ENCODE data around the gene TRAPPC10.
A peak's percentile ranks its signal among the peaks of the same experiment; 100 is the strongest.

The TRAPPC10 gene
- 78.5 to 107 (median 94.8) reads per million in 18 experiments for total RNA-seq

- peak; percentile 85 to 92 for DNase-seq
Observed at GRCh38 chr21:44011579-44012473, at the start of gene TRAPPC10. Gene TRAPPC10 (plus strand): TSS chr21:44012309. CDS start chr21:44012494, 185 bp downstream.

DNA sequence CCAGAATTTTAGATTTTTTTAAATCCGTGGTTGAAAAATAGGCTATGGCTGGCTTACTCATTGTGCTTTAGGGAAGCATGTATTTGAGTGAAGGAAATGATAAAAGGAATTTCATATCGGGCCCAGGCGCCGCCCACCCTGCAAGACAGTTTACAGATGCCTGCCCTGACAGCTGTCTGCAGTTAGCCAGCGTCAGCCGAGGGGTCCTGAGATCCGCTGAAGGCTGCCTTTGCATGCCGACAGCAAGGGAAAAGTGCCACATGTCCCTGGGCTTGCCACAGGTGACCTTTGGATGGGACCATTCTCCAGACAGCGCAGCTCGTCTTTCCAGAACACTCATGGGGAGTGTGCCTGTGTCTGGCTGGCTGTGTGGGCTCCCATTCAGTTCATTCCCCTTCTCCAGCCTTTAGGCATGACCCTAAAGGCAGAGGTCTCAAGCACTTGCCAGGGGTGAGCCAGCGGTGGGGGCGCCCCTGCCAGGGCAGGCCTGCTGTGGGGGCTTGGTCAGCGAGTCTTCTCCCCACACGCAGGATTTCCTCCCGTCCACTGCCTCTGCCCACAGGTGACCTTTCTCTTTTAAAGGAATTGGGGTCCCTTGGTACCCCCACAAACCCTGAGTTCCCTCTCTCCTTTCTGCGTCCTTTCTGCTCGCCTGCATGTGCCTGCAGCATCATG is 46.1 kb upstream of the TRAPPC10 start:
- no peak for DNase-seq

DNA sequence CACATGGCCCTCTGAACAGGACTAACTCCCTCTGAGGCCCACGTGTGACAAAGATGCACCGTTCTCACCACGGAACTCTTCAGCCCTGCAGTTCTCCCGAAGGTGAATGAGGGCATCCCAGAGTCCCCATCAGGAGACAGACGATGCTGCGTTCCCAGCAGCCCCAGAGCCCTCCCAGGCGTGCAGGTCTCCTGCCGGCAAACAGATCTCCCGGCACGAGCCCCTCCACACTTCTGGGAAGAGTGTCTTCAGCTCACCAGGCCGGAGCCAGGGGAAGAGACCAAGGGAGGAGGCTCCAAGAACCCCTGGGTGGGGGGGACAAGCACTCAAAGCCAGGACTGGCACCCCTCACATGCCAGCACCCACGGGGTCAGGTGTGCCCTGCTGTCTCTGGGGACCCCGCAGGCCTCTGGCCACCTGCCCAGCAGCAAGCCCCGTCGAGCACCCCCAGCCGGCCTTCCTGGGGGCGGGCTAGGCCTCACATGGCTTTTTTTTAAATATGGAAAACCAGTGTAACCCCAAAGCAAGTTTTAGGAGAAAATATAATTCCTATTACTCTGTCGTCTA is 45.1 kb upstream of the TRAPPC10 start:
- no peak for DNase-seq

DNA sequence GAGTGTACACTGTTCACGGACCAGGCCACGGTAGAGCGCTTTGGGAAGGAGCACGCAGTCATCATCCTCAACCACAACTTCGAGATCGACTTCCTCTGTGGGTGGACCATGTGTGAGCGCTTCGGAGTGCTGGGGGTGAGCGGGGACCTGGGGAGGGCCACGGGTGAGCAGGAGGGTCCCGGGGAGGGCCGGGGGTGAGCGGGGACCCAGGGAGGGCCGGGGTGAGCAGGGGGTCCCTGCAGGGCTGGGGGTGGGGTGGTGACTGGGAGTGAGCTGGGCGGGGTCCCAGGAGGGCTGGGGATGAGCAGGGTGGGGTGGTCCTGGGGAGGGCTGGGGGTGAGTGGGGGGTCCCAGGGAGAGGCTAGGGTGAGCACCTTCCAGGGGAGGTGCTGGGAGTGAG is 44.1 kb upstream of the TRAPPC10 start:
- peak in 1 of 2 donors; percentile 12 for DNase-seq

- no peak for DNase-seq
Observed at GRCh38 chr21:43968410-43969114, 43.5 kb upstream of the TRAPPC10 start.

DNA sequence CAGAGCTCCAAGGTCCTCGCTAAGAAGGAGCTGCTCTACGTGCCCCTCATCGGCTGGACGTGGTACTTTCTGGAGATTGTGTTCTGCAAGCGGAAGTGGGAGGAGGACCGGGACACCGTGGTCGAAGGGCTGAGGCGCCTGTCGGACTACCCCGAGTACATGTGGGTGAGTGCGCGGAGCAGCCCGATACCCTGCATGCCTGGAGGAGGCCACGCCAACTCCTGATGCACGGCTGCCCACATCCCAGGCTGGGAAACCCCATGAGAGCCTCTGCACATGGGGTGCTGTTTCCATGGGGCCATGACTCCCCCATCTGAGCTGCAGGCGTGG is 43.0 kb upstream of the TRAPPC10 start:
- DNase-seq = no peak

GRCh38 chr21:43970551-43970950 is 41.6 kb upstream of the TRAPPC10 start:
- DNase-seq = no peak

GRCh38 chr21:43971201-43971991 is 40.7 kb upstream of the TRAPPC10 start:
- peak; percentile 17 to 55 for DNase-seq

GRCh38 chr21:43971992-43972255 is 40.2 kb upstream of the TRAPPC10 start:
- no peak for DNase-seq

DNA sequence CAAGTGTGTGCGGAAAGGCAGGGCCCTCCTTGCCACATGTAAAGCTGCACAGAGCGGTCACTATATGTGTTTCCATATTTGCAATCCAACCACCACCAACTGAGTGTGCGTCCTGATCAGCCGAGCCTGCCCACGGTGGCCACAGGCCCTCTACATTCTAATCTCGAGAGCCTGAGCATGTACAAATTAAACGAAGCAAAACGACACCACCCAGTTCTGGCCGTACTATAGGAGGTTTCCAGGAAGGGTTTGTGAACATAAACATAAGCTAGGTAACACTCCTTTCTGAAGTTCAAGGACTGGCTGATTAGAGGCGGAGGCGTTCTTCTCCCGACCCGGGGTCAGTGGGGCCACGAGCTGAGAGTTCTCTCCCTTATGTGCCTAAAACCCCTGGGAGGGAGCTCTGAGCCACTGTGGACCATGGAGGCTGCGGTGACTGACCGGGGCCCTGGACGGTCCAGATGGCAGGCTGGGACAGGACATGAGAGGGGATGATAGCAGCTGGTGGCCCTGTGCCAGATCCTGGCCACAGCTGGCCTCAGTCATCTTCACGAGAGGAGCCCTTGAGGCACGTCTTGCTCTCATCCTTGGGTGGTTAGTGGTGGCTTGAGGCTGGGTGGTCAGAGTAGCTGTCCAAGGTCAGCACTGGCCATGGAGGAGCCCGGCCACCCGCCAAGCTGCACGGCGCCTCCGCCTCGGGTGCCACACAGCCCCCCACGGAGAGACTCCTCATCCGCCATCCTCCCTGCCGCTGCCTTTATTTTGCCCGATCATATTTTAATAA is 39.1 kb upstream of the TRAPPC10 start:
- DNase-seq = no peak

DNA sequence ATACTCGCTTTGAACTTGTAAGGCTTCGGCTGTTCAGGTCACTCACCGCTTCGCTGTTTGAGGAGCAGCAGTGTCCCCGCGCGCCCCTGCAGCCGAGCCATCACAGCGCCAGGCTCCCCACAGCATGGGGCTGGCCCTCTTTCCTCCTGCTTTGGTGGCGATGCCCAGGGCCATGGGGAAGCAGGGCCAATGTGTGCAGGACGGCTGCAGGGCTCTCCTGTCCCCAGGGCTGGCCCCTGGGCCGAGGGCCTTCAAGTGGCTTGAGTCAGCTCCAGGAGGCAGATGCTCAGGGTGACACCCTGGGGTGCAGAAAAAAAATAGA is 38.5 kb upstream of the TRAPPC10 start:
- no peak for DNase-seq

DNA sequence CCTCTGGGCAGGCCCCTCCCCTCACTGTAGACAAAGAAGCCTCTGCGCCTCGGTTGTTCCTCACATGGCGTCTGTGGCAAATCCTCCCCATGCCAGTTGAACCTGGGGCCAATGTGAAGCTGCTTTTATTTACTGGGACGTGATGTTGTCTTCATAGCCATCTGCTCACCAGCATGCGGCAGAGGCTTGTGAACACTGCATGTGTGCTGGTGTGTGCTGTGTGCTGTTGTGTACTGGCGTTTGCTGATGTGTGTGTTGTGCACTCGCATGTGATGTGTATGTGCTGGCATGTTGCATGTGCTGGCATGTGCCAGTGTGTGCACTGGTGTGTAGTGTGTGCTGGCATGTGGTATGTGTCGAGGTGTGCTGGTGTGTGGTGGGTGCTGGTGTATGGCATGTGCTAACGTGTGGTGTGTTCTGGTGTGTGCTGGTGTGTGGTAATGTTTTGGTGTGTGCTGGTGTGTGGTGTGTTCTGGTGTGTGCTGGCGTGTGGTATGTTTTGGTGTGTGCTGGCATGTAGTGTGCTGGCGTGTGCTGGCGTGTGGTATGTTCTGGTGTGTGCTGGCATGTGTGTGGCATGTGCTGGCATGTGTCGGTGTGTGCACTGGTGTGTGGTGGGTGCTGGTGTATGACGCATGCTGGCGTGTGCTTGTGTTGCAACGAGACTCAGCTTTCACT is 37.2 kb upstream of the TRAPPC10 start:
- DNase-seq = no peak

- peak; percentile 50 to 61 for DNase-seq
Observed at GRCh38 chr21:43975469-43976098, 36.5 kb upstream of the TRAPPC10 start.

DNA sequence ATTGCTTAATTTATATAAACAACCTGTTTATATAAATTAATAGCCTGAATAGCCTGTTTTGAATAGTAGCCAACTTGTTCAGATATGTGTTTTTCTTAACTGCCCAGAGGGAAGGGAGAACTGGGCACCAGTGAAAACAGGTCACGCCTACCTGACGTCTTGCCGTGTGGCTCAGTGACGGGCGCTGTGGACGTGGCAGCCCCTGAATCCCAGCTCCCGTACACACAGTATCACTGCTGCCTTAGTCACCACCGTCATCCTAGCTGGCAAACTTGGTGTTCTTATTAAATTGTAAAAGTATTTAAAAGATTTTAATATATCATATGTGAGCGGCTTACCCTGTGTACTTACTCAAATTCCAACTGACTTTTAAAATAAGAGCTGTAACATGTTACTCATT is 35.4 kb upstream of the TRAPPC10 start:
- no peak for DNase-seq

- no peak for DNase-seq
Observed at GRCh38 chr21:43978060-43978459, 34.0 kb upstream of the TRAPPC10 start.

DNA sequence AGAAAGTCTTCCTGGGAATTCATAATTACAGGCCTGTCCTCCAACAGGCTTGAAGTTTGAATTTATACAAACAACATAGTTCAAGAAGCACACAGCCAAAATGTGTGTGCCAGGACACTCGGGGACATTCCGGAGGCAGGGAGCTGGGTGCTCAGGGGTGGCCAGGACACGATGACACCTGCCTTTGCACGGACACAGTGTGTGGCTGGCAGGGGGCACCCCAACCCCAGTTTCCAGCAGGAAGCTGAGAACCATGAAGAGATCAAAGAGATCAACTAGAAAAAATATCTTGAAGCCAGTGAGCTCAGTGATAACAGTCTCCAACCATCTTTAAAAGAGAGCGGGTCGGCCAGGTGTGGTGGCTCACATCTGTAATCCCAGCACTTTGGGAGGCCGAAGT is 32.5 kb upstream of the TRAPPC10 start:
- DNase-seq = no peak

- no peak for DNase-seq
Observed at GRCh38 chr21:43981151-43981870, 30.8 kb upstream of the TRAPPC10 start.

GRCh38 chr21:43981871-43982210 is 30.3 kb upstream of the TRAPPC10 start:
- DNase-seq = no peak

GRCh38 chr21:43982489-43983078 is 29.5 kb upstream of the TRAPPC10 start:
- no peak for DNase-seq

- no peak for DNase-seq
Observed at GRCh38 chr21:43983390-43983789, 28.7 kb upstream of the TRAPPC10 start.
